ENCODE data around the gene MAPK6. TPM values are rescaled to one million over a fixed set of nuclear protein-coding genes. Genes with fewer than 3 reads are reported as not detected.

Gene MAPK6
- total and polyA plus RNA-seq, 7 experiments from 2014 or later: 5.1 to 44.1 (median 23.1) TPM

GRCh38 chr15:52102463-52102862 is 83.4 kb downstream of the MAPK6 start:
- Mint-ChIP-seq H3K36me3 (no peaks in the 10 kb centered on the region), H3K4me3 (no peak overlapping the region), H3K27me3 (peaks cover 1 to 14% (median 7%) of the 10 kb centered on the region in 5 donors), H3K9me3 (peaks cover 0 to 1% (median 0%) of the 10 kb centered on the region in 11 donors), H3K4me1 (peaks cover 0 to 5% (median 0%) of the 10 kb centered on the region in 7 donors), H3K27ac (no peak overlapping the region)
- Histone ChIP-seq H3K4me1 (ENCODE audit: control insufficient read depth in 2 of 2, insufficient read depth in 2 of 2, low read length in 2 of 2) (no peaks in the 10 kb centered on the region), H3K4me3 (ENCODE audit: low read length) (no peak overlapping the region), H3K27me3 (ENCODE audit: control insufficient read depth in 2 of 2, insufficient read depth in 2 of 2, low read length in 2 of 2) (no peaks in the 10 kb centered on the region), H3K36me3 (ENCODE audit: control insufficient read depth in 2 of 3, insufficient read depth in 3 of 3, low read length in 3 of 3) (no peaks in the 10 kb centered on the region), H3K9me3 (ENCODE audit: control insufficient read depth in 2 of 3, low read length in 3 of 3) (no peaks in the 10 kb centered on the region), H3K27ac (ENCODE audit: low read depth, low read length) (no peak overlapping the region)
- no peak for DNase-seq
- ChIA-PET POLR2A (no interaction called here), CTCF (no interaction called here)
- no peak for ATAC-seq
- intact Hi-C loops (cut with micrococcal nuclease): no loop called here

DNA sequence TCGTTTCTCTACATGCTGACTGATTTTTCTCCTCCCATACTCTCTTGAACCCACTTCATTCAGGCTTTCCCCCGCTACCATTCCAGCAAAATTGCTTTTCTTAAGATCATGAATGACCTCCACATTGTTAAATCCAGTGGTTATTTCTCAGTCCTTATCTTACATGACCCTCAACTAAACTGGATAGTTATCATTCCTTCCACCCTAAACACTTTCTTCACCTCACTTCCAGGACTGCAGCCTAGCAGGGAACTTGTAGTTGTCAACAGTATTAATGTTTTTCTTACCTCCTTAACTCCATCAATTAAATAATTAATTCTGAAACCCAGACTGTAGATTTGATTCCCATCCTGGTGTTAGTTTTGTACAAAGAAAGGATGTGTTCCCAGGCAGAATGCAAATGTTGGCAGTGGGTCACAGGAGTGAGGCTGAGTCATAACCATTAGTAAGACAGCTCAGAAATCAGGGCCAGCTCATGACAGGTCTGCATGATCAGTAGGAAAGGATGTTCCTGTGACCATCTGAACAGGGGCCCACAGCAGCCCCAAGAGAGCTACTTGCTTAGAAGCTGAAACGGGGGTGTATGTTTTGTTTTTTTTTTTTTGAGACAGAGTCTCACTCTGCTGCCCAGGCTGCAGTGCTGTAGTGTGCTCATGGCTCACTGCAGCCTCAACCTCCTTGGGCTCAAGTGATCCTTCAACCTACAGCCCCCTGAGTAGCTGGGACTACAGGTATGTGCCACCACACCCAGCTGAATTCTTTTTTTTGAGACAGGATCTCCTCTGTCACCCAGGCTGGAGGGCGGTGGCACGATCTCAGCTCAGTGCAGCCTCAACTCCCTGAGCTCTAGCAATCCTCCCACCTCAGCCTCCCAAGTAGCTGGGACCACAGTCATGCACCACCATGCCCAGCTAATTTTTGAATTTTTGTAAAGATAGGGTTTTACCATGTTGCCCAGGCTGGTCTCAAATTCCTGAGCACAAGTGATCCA is 84.5 kb downstream of the MAPK6 start:
- DNase-seq (no peak), ATAC-seq (peak; percentile 42)
- Mint-ChIP-seq H3K27me3 (peaks cover 5 to 15% (median 11%) of the 10 kb centered on the region in 5 donors), H3K4me1 (peaks cover 0 to 5% (median 0%) of the 10 kb centered on the region in 7 donors), H3K36me3 (no peaks in the 10 kb centered on the region), H3K9me3 (peaks cover 0 to 1% (median 0%) of the 10 kb centered on the region in 11 donors), H3K4me3 (no peak overlapping the region), H3K27ac (no peak overlapping the region)
- no peak overlapping the region for H3K27ac ChIP-seq (ENCODE audit: low read depth, low read length)
- no peak overlapping the region for H3K4me3 ChIP-seq (ENCODE audit: low read length)
- H3K9me3 ChIP-seq (ENCODE audit: control insufficient read depth in 2 of 3, low read length in 3 of 3): no peaks in the 10 kb centered on the region
- H3K4me1 ChIP-seq (ENCODE audit: control insufficient read depth in 2 of 2, insufficient read depth in 2 of 2, low read length in 2 of 2): no peaks in the 10 kb centered on the region
- H3K36me3 ChIP-seq (ENCODE audit: control insufficient read depth in 2 of 3, insufficient read depth in 3 of 3, low read length in 3 of 3): no peaks in the 10 kb centered on the region
- H3K27me3 ChIP-seq (ENCODE audit: control insufficient read depth in 2 of 2, insufficient read depth in 2 of 2, low read length in 2 of 2): no peaks in the 10 kb centered on the region
- CTCF ChIA-PET: no interaction called here
- POLR2A ChIA-PET: no interaction called here
- intact Hi-C loops (cut with micrococcal nuclease): no loop called here

GRCh38 chr15:52104532-52105004 is 85.5 kb downstream of the MAPK6 start:
- POLR2A ChIA-PET: no interaction called here
- Histone ChIP-seq H3K27ac (ENCODE audit: low read depth, low read length) (no peak overlapping the region), H3K4me1 (ENCODE audit: control insufficient read depth in 2 of 2, insufficient read depth in 2 of 2, low read length in 2 of 2) (no peaks in the 10 kb centered on the region), H3K4me3 (ENCODE audit: low read length) (no peak overlapping the region), H3K9me3 (ENCODE audit: control insufficient read depth in 2 of 3, low read length in 3 of 3) (no peaks in the 10 kb centered on the region), H3K27me3 (ENCODE audit: control insufficient read depth in 2 of 2, insufficient read depth in 2 of 2, low read length in 2 of 2) (no peaks in the 10 kb centered on the region), H3K36me3 (ENCODE audit: control insufficient read depth in 2 of 3, insufficient read depth in 3 of 3, low read length in 3 of 3) (no peaks in the 10 kb centered on the region)
- CTCF ChIA-PET: no interaction called here
- H3K36me3 Mint-ChIP-seq: no peaks in the 10 kb centered on the region
- no peak overlapping the region for H3K27ac Mint-ChIP-seq
- peaks cover 0 to 1% (median 0%) of the 10 kb centered on the region in 11 donors for H3K9me3 Mint-ChIP-seq
- peaks cover 5 to 21% (median 18%) of the 10 kb centered on the region in 5 donors for H3K27me3 Mint-ChIP-seq
- ATAC-seq (no peak), DNase-seq (no peak)
- intact Hi-C loops (cut with micrococcal nuclease): no loop called here
- H3K4me1 Mint-ChIP-seq: peaks cover 0 to 5% (median 0%) of the 10 kb centered on the region in 7 donors
- no peak overlapping the region for H3K4me3 Mint-ChIP-seq

DNA sequence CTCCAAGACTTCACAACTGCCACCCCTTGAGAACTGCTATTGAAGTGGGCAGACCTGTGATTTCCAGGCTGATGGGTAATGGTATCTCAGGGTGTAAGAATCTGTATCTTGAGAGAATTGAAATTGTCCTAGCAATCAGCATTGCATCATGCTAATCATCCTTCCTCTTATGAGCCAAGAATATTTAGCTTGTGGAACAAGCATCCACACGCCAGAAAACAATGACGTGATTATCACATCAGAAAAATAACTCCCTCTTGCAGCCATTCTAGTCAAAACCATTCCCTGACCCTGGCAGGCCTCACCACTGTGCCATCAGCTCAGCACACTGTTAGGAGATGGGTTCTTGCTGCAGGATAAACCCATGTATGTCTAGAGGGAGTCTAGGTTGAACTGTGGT is 86.8 kb downstream of the MAPK6 start:
- no peaks in the 10 kb centered on the region for H3K4me1 ChIP-seq (ENCODE audit: control insufficient read depth in 2 of 2, insufficient read depth in 2 of 2, low read length in 2 of 2)
- peaks cover 5 to 30% (median 25%) of the 10 kb centered on the region in 5 donors for H3K27me3 Mint-ChIP-seq

GRCh38 chr15:52106641-52107040 is 87.6 kb downstream of the MAPK6 start:
- Mint-ChIP-seq H3K4me3 (no peak overlapping the region), H3K4me1 (peaks cover 0 to 6% (median 0%) of the 10 kb centered on the region in 7 donors), H3K36me3 (peaks cover 0 to 5% (median 0%) of the 10 kb centered on the region in 5 donors), H3K27me3 (peaks cover 9 to 38% (median 31%) of the 10 kb centered on the region in 5 donors), H3K27ac (peak overlapping the region in 1 of 9 donors; percentile 33), H3K9me3 (peaks cover 0 to 5% (median 0%) of the 10 kb centered on the region in 11 donors)
- DNase-seq: no peak
- ChIA-PET POLR2A (no interaction called here), CTCF (interaction anchor here (0.6 kb wide), 1 partner anchor 12 kb away, joined by 3 read pairs; no protein-coding TSS in a partner anchor)
- intact Hi-C loops (cut with micrococcal nuclease): no loop called here
- Histone ChIP-seq H3K9me3 (ENCODE audit: control insufficient read depth in 2 of 3, low read length in 3 of 3) (no peaks in the 10 kb centered on the region), H3K27ac (ENCODE audit: low read depth, low read length) (no peak overlapping the region), H3K4me1 (ENCODE audit: control insufficient read depth in 2 of 2, insufficient read depth in 2 of 2, low read length in 2 of 2) (peaks cover 1% of the 10 kb centered on the region in 2 donors), H3K4me3 (ENCODE audit: low read length) (no peak overlapping the region), H3K36me3 (ENCODE audit: control insufficient read depth in 2 of 3, insufficient read depth in 3 of 3, low read length in 3 of 3) (no peaks in the 10 kb centered on the region), H3K27me3 (ENCODE audit: control insufficient read depth in 2 of 2, insufficient read depth in 2 of 2, low read length in 2 of 2) (no peaks in the 10 kb centered on the region)
- ATAC-seq: no peak

More for the DNA sequence above, 86.8 kb downstream of the MAPK6 start:
- H3K27me3 ChIP-seq (ENCODE audit: control insufficient read depth in 2 of 2, insufficient read depth in 2 of 2, low read length in 2 of 2): no peaks in the 10 kb centered on the region
- H3K4me3 ChIP-seq (ENCODE audit: low read length): no peak overlapping the region
- H3K36me3 ChIP-seq (ENCODE audit: control insufficient read depth in 2 of 3, insufficient read depth in 3 of 3, low read length in 3 of 3): no peaks in the 10 kb centered on the region
- ChIA-PET CTCF (no interaction called here), POLR2A (no interaction called here)
- Mint-ChIP-seq H3K9me3 (peaks cover 0 to 5% (median 0%) of the 10 kb centered on the region in 11 donors), H3K36me3 (peaks cover 0 to 5% (median 0%) of the 10 kb centered on the region in 5 donors), H3K4me1 (peaks cover 0 to 5% (median 0%) of the 10 kb centered on the region in 7 donors), H3K4me3 (no peak overlapping the region), H3K27ac (no peak overlapping the region)
- intact Hi-C loops (cut with micrococcal nuclease): no loop called here
- DNase-seq (no peak), ATAC-seq (no peak)
- no peaks in the 10 kb centered on the region for H3K9me3 ChIP-seq (ENCODE audit: control insufficient read depth in 2 of 3, low read length in 3 of 3)
- no peak overlapping the region for H3K27ac ChIP-seq (ENCODE audit: low read depth, low read length)

DNA sequence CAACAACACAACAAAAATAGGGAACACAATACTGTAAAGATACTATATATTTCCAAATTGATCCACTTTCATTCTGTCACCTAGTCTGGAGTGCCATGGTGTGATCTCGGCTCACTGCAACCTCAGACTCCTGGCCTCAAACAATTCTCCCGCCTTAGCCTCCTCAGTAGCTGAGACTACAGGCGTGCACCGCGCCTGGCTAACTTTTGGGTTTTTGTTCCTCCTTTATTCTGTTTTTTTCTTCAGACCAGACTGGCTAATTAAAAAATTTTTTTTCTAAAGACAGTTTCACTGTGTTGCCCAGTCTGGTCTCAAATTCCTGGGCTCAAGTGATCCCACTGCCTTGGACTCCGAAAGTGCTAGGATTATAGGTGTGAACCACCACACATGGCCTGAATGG is 88.2 kb downstream of the MAPK6 start:
- peaks cover 0 to 5% (median 0%) of the 10 kb centered on the region in 5 donors for H3K36me3 Mint-ChIP-seq
- Histone ChIP-seq H3K27me3 (ENCODE audit: control insufficient read depth in 2 of 2, insufficient read depth in 2 of 2, low read length in 2 of 2) (no peaks in the 10 kb centered on the region), H3K9me3 (ENCODE audit: control insufficient read depth in 2 of 3, low read length in 3 of 3) (no peaks in the 10 kb centered on the region), H3K4me1 (ENCODE audit: control insufficient read depth in 2 of 2, insufficient read depth in 2 of 2, low read length in 2 of 2) (peaks cover 5% of the 10 kb centered on the region in 2 donors), H3K36me3 (ENCODE audit: control insufficient read depth in 2 of 3, insufficient read depth in 3 of 3, low read length in 3 of 3) (no peaks in the 10 kb centered on the region), H3K4me3 (ENCODE audit: low read length) (no peak overlapping the region), H3K27ac (ENCODE audit: low read depth, low read length) (no peak overlapping the region)
- intact Hi-C loops (cut with micrococcal nuclease): no loop called here
- peaks cover 9 to 37% (median 29%) of the 10 kb centered on the region in 5 donors for H3K27me3 Mint-ChIP-seq
- peaks cover 0 to 5% (median 0%) of the 10 kb centered on the region in 11 donors for H3K9me3 Mint-ChIP-seq
- POLR2A ChIA-PET: no interaction called here
- H3K27ac Mint-ChIP-seq: no peak overlapping the region
- H3K4me3 Mint-ChIP-seq: no peak overlapping the region
- peaks cover 0 to 6% (median 0%) of the 10 kb centered on the region in 7 donors for H3K4me1 Mint-ChIP-seq
- ATAC-seq (no peak), DNase-seq (no peak)
- CTCF ChIA-PET: no interaction called here

All from naive thymus-derived CD4-positive, alpha-beta T cell (primary cell).